ENCODE data around the gene ELP5.
"Not testable (repeated sequence)": the region's sequence is repeated elsewhere in the genome, so short reads cannot be mapped to it uniquely, and the experiment has no call there.

The ELP5 gene

DNA sequence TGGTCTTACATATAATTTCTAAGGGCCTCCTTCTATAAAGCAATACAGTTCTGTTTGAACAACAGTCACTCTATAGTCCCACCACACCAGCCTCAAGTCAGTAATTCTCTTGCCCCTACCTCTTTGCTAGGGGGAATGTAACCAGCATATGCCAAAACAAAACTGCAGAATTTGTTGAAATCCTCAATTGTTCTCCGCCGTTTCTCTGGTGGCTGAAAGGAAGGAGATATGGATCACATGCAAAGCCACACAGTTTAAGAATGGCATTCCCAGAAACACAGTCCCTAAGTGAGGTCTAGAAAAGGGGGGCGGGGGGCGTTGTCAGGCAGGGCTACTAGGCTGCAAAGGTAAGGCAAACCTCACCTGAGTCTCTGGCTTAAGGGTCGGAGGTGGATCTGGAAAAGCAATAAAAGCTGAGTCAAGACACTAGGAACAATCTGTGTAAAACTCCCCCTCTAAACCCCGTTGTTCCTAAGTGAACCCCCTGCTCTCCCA, 14.7 kb upstream of the ELP5 start:
- no peak for DNase-seq

DNA sequence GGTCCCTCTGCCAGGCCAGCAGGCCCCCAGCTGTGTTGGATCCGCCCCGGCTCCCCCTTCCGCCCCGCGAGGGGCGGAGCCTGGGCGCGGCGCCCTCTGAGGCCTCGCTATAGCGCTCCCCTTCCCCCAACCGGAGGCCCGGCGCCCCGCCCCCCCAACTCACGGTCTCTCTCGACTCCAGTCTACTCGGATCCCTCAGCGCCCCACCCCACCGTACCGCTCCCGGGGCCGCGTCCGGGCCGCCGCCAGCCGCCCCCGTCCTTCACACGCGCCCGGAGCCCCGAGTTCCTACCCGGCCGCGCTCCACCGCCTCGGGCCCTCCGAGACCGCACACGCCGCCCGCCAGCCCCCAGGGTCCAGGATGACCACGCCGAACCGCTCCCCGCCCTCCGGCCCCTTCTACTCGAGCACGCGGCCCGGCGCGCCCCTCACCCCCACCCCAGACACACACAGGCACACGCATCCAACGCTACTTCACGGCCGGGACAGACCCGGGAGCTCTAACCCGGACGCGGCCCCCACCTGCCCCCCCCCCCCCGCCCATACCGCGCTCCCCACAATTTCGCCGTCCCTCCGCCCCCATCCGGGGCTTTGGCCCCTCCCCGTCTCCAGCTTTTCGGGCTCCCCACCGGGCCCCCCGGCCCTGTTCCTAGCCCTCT, 14.1 kb upstream of the ELP5 start:
- no peak for DNase-seq

DNA sequence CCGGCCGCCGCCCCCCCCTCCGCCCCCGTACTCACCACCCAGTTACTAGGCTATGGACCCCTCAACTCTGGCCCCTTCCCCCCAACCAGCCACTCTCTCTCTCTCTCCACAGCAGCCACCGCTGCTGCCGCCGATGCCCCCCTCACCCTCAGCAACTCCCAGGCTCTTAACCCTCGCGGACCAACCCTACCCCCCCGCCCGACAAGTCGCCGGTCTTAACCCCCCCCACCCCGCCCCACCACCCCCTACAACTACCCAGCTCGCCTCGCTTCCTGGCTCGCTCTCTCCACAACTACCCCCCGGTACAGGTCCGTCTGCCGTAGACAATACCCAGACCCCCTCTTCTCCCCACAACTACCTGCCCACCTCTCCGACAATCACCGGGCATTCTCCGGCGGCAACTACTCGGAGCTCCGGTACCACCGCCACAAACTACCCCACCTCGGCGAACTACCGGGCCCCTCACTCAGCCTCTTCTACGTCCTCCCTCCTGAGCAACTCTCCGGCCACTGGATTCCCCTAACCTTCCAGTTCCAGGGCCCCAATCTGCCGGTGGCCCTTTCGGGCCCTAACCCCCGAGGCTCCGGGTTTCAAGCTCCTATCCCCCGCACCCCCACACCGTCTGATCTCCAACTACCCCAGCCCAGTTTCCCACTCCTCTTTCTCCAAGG, 13.5 kb upstream of the ELP5 start:
- no peak for DNase-seq

DNA sequence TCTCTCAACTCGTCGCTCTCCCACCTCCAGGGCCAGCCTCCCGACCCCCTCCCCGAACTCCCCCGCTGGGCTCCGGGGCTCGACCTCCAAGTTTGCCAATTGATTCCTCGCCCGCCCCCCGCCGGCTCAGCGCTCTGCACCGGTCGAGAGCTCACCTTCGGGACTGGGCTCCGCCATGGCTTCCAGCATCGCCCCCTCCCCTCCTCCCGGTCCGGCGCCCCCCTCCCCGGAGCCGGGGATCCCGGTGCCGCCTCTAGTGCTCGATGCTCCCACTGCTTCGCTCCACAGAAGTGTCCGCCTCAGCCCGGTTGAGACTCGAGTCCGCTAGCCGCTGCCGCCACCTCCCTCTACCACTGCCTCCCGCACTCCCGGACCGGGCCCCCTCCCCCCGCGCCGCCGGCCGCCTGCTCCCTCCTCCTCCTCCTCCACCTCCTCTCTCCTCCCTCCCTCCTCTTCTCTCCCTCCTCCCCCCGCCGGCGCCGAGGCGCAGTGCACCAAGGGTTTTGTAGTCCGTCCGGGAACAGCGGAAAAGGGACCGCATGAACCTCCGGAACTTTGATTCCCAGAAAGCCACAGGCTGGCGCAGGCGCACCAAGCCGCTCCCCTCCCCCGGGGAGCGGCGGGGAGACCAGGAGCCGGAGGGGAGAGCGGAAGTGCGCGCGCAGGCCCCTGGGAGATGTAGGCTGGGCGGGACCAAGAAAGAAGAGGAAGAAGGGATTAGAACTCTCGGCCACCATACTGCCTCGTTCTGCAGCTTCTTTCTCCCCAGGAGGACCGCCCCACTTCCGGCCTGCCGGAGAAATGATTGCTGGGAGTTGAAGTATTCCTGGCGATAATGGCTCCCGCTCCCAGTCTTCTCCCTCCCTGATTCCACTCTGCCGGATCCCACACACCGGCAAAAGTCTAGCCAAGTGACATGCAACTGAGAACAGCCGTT, 12.7 kb upstream of the ELP5 start, which contains the start of gene PHF23:
PHF23 (minus strand) TSS at position 367 of the 937 bp plus-strand sequence; CDS start at position 189, 178 bp downstream.
- DNase-seq = peak; percentile 88 to 92

DNA sequence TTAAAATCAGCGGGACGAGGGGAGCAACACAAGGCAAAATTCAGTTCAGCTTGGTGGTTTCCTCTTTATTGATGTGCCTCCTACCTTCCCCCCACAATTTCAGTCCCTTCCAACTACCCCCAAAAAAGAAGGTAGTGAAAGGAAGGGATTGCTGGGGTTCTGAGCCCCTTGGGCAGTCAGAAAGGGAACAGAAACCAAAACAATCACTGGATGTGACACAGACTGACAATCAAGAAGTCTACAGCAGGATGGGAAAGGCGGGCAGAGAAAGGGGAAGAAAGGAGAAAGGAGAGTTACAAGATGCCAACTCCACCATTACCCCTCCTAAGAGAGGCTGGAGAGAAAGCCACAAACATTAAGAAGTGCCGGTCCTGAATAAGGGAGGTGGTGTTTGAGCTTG, 11.6 kb upstream of the ELP5 start:
- no peak for DNase-seq

DNA sequence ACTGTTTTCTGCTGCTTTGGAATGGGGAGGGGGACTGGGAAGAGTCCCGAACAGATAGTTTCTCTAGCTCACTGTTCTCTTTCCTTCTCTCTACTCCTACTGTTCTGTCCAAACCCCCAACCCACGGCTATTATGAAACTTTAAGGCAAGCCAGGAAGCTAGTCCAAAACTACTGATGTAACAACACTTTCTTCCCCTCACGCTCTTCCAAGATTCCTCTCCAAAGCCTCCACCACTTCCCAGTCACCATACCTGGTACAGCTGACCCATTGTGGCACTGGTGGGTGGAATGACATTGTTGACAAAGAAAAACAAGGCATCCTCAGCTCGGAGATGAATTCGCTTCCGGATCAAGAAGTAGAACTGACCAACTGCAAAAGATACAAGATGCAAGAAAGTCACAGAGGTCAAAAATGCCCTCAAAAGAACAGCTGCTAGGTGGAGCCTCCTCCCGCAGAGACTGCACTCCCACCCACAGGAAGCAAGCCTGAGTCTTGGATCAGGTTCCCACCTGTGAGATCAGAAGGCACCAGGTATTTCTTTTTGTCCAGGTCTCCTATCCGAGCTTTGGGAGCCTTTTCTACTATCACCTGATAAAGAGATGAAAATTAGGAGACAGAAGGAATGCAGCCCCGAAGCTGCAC, 10.8 kb upstream of the ELP5 start:
- DNase-seq = no peak

DNA sequence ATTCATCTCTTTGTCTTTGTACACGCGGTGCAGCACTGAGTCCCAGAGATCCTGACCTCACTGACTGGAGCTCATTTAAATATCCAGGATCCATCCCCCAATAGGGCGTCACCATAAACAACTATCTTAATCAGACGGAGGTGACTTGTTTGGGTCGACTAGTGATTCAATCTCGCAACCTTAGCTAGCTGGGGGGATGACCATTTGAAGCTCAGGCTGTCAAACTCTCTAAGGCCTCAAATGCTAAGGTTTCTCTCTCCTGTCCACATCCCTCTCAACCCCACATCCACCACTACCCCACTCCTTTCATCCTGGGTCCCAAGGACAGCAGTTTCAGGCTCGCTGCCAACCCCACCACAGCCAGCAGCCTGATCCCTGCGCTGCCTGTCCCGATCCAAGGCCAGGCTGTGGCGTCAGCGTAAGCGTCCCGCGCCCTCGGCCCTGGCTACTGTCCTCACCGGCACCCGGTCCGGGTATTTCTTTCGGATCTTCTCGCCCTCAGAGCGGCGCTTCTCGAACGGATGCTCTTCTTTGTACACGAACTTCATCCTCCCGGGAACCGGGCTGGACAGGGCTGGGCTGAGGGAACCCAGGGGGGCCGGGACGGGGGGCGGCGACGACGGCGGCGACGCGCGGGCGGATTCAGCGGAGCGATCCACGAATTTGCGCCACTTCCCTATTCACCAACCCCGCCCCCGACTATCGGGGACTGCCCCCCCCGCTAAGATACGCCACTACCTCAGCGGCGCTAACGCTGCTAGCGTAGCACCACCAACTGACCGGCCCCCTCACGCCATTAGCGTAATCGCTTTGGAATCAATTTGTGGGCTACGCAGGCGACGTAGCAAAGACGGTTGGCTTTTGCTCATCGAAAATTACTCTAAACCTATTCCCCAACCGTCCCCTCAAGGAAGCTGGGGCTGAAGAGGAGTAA, 10.0 kb upstream of the ELP5 start, which contains the start of gene GABARAP:
GABARAP (minus strand) TSS at position 667 of the 934 bp plus-strand sequence; CDS start at position 548, 119 bp downstream.
- peak; percentile 59 to 80 for DNase-seq

DNA sequence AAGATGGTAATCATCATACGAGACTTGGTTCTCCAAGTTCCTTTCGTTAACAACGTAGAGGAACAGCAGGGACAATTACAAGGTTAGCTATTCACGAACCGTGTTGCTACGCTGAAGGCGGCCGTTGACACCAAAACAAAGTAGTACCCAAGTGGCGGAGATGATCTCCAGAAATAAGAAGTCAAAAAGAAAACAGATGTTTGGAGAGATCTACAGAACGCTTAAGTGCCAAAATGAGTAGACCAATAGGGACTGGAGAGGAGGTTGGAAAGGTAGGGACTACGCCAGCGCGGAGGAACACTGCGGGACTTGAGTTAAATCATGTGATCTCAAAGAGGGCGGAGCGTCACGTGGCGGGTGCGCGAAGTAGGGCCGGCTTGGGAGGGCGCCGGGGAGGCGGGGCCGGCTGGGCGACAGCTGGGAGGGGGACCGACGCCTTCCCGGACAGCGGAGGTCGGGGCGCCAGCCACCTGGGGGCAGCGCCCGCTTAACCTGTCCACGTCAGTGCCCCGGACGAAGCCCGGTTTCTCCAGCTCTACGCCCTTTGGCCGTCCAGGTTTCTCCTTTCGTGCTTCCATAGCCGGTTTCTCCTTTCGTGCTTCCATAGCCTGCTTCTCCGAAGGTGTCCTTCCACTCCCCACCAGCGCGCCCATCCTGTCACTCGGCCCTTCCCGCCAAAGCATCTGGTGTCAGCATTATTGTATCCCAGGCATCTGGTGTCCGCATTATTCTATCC, 9.1 kb upstream of the ELP5 start:
- peak; percentile 71 to 93 for DNase-seq

DNA sequence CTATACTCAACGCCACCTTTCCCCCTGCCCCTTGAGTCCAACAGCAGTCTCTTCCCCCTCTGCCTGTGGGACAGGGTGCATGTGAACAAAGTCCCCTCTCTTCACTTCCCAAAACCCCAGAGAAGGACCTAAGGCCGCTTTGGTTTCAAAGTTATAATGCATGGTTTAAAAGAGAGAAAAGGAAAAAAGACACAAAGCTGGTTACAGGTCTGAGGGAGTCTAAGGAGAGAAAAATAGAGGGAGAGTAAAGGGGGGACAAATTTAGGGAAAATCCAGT, 8.6 kb upstream of the ELP5 start:
- DNase-seq = no peak

DNA sequence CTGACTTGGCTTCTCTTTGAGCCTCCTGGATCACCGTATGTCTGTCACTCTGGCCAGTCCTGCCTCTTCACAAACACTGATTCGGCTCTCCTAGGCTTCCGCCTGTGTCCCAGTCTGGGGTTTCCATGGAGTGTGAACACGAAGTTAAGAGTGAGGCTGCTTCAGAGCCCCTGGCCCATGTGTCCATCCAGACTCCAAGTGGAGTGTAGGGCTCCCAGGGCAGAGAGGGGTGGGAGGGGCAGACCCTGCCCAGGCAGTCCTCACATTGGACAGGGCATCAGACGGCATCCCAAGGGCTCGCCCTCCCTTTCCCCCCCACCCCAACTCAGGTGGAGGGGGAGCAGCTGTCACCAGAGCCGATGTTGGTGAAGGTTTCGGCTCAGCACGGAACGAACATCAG, 8.2 kb upstream of the ELP5 start:
- not testable (repeated sequence) for DNase-seq

DNA sequence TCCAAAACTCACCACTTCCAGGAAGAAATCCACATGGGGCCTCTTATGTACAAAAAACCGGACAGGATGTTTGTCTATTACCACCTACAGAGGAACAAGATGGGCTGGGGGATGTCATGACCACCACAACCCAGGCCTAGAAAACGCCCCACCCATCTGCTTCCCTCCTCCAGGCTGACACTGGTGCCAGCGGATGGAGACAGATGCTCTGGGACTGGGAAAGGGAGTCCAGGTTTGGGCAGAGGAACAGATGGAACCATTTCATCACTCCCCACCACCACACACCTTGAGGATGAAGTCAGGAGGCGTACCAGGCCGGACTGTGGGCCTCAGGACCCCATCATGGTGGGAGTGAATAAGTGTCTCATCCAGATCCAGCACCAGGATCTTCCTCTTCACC, 5.2 kb upstream of the ELP5 start:
- DNase-seq = no peak

DNA sequence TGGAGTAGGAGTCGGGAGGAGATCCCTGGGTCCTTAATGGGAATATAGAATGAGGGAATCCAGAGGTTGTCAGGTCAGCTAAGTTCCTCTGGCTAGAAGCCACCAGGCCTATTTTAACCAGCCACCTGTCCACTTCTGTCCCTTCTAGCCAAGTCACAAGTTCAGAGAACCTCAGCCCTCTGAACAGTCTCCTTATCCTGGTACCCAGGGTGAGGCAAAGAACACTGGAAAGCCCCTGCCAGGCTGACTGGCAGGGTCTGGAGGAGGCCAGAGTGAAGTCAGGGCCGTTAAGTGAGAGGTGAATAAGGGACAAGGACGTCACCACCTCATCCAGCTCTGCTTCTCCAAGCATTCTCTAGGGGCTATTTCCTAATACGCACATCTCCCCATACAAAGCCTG, 3.2 kb upstream of the ELP5 start:
- no peak for DNase-seq

DNA sequence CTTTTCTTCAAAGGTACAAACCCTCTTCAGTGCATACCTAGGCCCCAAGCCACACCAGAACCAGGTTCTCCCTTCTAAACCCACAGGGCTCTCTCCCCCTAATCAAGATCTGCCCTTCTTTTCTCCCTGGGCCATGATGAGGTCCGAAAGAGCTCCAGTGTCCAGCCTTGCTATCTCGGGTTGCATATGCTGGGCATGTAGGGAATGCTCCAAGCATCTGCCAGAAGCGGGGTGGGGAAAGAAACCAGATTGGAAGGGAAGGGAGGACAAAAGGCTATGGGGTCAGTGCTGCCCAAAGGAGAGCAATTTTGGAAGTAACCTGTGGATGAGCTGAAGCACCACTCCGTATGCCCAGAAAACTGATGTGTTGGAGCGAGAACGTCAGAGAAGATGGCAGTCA, 2.8 kb upstream of the ELP5 start:
- DNase-seq = no peak

DNA sequence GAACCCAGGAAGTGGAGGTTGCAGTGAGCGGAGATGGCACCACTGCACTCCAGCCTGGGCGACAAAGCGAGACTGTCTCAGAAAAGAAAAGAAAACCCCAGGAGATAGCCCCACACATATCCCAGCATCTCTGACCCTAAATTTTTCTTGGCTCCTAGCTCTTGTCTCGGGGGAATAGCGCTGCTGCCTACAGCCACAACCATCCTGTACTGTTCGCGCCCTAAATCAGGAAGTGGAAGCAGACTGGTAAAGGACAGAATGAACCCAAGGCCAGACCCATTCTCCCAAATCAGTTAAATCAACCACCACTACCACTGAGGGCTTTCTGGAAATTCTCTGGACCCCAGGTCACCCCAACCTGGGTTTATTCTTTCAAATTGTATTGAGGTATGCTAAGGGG, 2.2 kb upstream of the ELP5 start:
- no peak for DNase-seq

DNA sequence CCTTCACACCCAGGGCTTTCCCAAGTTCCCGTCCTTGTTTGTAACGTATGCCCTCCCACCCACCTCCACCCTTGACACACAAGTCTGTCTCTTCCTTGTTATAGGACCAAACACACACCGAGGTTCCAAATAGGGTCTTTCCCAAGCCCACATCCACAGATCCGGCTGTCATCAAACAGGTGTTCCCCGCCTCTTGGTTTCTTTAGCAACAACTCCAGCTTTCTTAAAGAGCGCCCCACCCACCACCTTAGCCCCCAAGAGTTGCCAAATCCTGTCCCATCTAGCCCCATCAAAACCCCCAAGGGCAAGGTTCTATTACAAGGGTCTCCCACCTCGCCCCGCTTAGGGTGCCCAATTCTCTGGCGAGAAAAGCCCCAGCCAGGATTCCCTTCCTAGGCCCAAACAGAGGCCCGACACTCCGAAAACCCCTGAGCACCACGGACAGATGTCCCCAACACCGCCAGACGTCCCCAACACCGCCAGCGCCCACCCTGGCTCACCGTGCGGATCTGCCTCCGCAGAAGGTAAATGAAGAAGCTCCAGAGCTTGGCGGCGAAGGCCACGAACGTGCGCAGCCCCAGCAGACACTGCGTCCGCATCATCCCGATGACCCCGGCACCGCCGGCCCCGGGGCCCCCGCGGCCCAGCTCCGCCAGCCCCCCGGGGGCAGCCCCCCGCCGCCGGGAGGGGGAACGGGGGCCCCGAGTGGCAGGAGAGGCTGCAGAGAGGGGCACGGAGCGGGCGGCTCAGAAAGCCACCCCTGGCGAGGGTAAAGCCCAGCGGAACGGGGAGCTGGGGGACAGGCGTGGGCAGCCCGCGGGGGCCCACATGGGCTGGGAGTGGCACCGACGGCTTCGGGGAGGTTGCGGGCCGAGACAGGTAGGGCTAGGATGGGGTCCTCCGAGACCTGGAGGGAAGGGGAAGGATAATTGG, 1.1 kb upstream of the ELP5 start:
- no peak for DNase-seq

DNA sequence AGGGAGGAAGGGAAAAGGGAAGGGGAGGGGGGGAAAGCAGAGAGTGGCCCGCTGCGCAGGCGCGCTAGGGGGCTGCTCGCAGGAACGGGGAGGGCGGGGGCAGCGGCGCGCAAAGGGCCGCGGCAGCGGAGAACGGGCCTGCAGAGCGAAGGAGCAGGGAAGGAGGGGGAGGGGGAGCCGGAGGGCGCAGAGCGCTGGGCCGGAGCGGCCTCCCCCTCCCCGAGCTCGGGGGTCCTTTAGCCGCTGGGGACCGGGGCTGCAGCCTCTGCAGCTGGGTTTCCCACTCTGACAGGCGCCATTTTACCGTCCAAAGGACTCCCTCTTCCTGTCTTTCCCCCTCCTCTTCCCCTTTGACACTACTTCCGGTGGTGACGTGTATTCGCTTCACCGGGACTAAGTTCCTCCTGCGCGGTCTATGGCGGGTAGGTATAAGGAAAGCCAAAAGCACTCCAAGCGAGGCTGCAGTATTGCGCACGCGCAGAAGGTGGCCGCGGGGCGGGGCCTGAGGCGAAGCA, 297 bp upstream of the ELP5 start, which contains the start of gene CTDNEP1:
CTDNEP1 (minus strand) TSS at position 74 of the 515 bp plus-strand sequence. CDS start 438 bp downstream, outside the sequence.
- DNase-seq = peak; percentile 86 to 89

DNA sequence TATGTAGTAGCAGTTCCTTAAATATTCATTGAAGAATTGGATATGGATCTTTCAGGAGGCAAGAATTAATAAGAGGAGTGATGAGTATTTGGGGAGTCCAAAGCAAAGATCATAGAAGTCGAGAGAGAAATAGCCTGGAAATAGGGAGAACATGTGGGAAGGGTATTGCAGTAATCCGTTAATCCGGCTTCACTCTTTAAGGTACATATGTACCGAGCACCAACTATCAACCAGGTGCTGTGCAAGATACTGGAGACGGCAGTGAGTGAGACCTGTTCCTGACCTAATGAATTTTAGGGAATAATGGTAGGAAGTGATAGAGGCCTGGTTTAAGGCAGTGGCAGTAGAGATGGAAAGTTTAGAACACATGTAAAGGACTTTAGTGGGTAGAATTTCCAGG, 1.1 kb downstream of the ELP5 start:
- DNase-seq = no peak

DNA sequence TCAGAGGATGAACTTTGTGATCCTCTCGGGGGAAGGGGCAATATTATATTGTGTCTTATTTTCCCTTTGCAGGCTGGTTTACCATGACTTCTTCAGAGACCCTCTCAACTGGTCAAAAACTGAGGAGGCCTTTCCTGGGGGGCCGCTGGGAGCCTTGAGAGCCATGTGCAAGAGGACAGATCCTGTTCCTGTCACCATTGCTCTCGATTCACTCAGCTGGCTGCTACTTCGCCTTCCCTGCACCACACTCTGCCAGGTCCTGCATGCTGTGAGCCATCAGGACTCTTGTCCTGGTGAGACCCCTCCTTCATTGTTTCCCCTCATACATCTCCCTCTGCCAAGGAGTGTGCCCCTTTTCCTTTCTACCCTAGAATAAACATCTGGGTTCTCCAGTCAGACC, 2.5 kb downstream of the ELP5 start:
- no peak for DNase-seq

DNA sequence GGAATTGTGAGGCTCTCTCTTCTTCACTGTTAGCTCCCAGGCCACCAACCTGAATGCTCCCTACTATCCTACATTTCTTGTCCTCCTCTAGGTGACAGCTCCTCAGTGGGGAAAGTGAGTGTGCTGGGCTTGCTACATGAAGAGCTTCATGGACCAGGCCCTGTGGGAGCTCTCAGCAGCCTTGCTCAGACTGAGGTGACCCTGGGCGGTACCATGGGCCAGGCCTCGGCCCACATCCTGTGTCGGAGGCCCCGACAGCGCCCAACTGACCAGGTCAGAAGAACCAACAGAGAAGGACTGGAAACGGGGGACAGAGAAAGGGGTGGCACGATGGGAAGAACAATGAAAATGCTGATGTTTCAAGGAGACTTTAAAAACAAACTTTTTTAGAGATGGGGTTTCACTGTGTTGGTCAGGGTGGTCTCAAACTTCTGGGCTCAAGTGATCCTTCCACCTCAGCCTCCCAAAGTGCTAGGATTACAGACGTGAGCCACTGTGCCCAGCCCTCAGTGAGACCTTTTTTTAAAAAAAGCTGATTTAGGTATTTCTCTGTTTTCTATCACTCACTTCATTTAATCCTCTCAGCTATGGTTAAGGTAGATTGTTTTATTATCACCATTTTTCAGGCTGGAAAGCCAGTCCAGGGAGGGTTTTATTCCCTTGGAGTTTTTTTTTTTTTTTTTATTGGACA, 4.9 kb downstream of the ELP5 start:
- DNase-seq = no peak

Measured in NCI-H187 (cell line).